Islet of Langerhans (tissue), 1 donor: ENCODE data around the gene HNF1B.

ENCODE experiments used
- FAIRE-seq: peaks from one replicate; lab custom pipeline; 2011; peaks lifted over from hg19 to GRCh38; lab: Jason Lieb, UNC

HNF1B gene

GRCh38 chr17:37761059-37761458 lies 16.2 kb upstream of the HNF1B start:
- FAIRE-seq = no peak

DNA sequence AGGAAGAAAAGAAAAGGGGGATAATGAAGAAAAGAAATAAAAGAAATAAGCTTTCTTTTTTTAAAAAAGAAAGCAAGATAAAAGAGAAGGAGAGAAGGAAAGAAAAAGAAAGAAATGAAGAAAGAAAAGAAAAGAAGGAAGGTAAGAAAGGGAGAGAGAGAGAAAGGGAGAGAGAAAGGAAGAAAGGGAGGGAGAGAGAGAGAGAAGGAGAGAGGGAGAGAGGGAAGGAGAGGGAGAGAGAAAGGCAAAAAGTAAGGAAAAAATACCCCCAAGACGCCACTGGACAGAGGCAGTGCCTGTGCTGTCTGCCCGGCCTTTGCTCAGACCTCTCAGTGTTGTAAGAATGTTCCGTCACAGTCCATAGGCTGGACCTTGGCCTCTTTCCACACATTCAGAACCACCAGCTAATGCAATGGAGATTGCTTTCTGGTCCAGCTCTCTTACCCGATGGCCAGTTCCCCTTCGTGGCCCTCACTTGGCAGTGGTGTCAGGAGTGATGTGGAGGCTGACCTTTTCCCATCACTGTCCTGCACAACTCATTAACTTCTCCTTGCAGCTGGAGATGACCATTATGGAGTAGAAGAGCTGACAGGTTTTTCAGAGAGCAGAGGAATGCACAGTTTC lies 14.3 kb upstream of the HNF1B start:
- no peak for FAIRE-seq

GRCh38 chr17:37756051-37756450 lies 11.2 kb upstream of the HNF1B start:
- no peak for FAIRE-seq

DNA sequence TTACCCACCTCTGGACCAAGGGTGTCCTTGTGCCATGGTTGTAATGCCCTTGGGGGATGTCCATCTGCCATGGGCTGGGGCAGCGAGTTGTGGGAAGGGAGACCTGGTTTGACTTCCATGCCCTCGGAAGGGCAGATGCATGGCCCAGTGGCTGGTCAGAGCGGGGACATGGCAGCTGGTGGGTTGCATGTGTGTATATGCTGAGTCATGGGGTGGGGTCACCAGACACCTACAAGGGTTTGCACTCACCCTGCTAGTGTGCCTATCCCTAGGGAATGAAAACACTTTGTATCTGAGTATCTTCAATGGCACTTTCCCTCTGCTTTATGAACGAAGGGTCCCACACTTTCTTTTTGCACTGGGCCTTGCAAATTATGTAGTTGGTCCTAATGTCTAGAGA lies 10.6 kb upstream of the HNF1B start:
- FAIRE-seq = no peak

- FAIRE-seq = no peak
These were observed 9.5 kb upstream of the HNF1B start for GRCh38 chr17:37754363-37754762.

DNA sequence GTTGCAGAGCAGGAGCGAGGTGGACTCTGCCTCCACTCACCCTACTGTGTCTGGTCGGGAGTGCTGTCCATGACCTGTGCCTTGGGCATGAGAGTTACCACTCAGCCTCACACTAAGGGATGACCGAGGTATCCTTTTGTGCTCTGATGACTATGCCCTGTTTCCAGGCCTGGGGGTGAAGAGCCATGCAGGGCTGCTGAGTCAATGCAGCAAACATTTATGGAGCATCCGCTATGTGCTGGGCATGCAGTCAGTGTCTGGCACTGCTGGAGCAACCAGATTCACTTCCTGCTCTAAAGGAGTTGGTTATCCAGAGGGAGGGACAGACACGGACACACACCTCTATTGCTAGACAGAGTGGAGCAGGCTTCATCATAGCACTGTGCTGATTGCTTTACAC lies 7.6 kb upstream of the HNF1B start:
- no peak for FAIRE-seq

DNA sequence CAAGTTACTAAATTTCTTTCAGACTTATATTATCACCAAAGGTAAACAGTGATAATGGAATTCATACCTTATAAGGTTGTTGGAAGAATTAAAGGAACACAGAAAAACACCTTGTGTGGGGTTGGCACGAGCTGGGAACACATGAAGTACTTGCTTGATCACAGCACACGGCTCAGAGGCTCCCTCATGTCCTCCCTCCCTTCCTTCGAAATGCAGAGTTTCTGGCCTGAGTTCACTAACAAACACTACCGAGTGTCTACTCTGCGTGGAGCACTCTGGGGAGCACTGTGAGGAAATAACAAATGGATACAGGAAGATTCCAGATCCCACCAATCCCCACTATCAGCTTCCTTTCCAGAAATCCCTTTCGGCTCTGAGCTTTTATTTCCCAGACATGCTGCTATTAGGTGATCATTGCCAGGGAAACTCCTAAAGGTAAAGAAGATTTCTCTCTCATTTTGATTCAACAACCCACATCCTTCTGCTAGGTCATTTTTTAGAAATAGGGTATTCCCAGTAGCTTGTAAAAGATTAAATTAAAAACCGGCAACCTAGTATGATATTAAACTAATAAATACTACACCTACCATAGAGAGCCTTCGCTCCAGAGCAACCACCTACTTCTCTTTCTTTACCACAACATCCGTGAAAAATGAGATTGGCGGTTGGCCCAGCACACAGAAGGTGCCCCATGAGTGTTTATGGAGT lies 6.1 kb upstream of the HNF1B start:
- FAIRE-seq = no peak

DNA sequence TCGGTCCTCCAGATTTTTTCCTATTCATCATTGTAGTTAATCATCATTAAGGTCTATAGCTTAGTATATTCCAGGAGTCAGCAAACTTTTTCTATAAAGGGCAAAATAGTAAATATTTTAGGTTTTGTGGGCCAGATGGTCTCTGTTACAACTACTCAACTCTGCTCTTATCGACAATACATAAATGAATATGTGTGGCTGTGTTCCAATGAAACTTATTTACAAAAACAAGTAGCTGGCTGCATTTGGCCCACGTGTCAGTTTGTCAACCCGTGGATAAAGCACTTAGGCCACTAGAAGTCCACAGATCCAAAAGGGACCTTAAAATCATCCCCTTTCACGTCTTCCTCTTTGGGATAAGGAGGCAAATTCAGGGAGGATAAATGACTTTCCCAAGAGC lies 5.4 kb upstream of the HNF1B start:
- FAIRE-seq = no peak

DNA sequence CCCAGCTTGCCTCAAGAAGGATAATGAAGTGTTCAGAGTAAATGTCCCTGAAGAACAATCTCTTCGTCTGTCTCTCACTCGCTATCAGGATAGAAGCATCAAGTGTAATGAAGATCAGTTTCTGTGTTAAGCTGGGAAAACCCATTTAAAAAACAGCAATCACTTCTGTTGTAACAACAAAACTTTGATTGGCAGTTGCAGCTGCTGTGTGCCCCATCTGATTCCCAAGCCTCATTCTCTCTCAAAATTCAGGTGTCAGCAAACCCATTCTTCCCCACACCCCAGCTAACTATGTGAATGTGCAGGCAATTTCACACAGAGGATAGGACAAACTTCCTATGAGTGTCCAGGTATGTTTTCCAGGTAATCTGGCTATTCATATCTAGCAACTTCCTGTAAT lies 2.4 kb upstream of the HNF1B start:
- no peak for FAIRE-seq

GRCh38 chr17:37746617-37747016 lies 1.8 kb upstream of the HNF1B start:
- FAIRE-seq = no peak

DNA sequence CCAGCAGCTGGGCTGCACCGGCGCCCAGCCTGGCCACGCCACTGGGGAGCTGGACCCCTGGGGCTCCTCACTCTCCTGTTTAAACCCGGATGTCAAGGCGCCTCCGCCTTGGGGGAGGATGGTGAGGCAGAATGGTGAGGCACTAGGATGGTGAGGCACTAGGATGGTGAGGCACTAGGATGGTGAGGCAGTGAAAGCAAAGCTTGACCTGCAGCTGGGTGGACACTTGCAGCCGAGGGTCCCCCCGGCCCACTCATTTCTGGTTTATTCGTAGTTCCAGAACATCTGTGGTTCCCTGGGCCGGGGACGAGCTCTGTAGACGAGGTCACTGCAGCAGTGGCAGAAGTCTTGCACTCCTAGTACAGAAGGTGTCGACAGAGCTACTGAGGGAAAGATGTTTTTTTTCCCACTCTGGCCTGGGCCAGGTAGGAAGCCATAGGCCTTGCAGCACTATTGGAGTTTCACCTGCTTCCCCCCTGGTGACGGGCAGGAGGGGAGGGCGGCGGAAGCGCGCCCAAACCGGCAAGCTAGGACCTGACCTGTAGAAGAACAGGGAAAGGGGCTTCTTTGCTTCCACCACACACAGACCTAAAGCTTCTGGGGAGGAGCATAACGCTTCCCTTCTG lies 1.1 kb upstream of the HNF1B start:
- no peak for FAIRE-seq

- no peak for FAIRE-seq
These were observed 279 bp downstream of the HNF1B start for GRCh38 chr17:37744633-37744927.

- FAIRE-seq = no peak
These were observed 805 bp downstream of the HNF1B start for GRCh38 chr17:37743875-37744632.

DNA sequence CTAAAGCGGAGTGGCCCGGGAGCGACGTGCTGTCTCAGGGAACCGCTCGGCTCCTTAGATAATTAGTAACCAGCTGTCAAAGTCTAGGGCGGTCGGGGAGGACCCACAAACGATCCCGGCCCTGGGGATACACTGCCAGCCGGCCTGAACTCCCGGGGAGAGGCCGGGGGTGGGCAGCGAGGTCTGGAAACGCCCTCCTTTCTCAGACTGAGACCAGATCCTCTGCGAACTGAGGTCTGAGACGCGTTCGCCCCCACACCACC lies 1.3 kb downstream of the HNF1B start:
- FAIRE-seq = no peak

DNA sequence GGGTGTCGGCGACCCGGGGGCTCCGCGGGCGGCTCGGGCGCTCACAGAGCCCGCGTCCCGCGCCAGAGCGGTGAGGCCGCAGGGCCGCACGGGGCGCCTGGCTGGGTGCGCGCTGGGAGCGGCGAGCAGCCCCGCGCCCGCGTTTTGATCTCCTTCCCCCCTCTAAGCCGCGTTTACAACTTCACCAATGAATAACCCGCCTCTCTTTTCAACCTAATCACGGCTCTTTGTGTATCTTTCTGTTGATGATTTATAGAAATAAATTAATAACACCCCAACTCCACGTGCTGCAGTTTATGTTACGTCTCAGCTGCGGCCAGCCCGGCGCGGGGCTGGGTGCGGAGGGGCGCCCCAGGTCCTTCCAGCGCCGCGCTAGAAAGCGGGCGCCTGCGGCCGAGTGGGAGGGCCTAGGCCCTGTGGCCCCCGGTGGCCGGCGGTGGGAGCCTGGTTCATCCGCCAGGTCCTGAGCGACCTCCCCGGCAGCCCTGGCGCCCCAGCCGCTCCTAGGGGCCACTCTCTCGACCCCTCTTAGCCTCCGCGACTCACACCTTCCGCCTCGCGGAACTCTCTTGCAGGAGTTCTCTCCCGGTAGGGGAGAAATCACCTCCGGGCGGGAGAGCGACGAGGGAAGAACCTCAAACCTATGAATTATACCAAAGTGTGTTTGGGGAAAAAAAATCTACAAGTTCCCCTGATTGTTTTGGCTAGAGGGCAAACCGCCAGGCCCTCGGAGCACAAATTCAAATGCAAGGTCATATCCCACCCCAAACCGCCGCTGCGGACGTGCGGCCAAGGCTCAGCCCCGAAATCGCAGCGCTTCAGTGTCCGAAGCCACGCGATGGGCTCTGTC lies 1.9 kb downstream of the HNF1B start:
- no peak for FAIRE-seq

DNA sequence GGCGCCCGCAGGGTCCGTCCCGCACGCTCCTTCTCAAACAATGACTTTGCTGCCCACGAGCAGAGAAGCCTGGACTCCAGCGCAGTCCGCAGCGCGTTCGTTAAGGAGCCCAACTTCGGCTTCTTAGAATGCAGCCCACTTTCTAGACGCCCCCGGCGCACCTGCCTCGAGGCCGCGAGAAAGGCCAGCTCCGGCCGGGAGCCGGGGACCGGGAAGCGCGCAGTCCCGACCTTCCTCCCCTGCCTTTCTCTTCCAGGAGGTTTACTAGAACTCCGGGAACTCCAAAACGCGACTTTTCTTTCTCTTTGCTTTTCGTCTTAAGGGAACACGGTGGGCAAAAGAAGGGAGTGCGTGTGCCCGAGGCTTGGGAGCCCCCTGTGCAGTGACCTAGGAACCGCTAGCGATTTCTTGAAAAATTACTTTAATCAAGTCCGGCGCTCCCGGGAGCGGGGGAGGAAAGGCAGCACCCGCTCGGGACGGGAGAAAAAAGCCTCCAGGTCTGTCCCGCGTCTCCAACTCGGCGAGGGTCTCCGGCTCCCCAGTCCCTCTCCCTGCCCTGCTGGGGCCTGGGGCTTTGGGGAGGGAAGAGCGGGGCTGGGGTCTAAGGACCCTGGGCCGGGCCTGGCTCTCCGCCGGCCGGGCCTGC lies 2.6 kb downstream of the HNF1B start:
- no peak for FAIRE-seq

DNA sequence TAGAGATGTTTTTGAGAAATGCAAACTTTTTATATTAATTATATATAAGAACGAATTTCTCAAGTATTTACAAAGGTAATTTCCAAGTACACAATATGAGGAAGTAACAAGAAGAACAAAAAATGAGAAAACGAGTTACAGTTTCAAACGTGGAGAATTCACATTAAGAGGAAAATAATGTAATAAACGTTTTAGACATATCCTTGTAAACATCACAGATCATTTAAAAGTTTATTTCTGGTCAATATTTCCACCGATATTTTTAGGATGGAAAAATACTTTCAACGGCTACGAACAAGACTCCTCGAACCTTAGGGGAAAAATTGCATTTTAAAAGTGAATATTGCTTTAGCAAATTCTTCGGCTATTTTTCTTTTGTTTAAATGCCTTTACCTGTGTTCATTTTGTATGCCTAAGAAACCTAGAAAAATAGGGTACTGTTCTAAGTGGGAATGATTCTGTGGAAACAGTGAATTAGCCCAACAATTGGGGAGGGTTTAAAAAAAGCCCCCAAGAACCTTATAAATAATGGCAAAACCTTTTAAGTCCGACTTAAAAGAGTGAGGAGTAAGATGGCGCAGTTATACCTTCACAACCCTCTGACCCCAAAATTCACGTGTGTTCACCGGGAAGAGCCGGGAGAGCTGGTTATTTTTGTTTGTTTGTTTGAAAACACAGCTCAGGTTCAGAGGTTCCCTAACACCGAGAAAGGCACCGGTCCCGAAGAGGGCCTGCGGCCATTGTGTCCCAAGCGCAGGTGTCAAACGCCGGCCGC lies 3.3 kb downstream of the HNF1B start:
- no peak for FAIRE-seq

- FAIRE-seq = no peak
These were observed 3.9 kb downstream of the HNF1B start for GRCh38 chr17:37740915-37741314.

DNA sequence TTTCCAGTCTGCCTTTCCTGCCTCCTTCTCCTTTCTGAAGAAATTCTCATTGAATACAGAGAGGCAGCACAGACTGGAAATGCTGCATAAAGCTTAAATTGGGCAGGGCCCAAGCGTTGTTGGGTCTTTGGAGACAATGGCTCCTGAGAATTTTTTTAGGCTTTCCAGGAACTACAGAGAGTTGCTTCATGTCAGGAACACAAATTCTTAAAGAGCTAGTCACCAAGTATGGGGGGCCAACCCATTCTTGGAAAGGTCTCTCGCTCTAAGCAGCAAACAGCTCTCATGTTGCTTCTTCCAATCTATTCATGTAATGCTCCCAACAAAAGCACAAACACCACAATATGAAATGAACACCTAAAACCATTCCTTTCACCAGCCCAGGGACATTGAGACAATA lies 6.9 kb downstream of the HNF1B start:
- FAIRE-seq = no peak

DNA sequence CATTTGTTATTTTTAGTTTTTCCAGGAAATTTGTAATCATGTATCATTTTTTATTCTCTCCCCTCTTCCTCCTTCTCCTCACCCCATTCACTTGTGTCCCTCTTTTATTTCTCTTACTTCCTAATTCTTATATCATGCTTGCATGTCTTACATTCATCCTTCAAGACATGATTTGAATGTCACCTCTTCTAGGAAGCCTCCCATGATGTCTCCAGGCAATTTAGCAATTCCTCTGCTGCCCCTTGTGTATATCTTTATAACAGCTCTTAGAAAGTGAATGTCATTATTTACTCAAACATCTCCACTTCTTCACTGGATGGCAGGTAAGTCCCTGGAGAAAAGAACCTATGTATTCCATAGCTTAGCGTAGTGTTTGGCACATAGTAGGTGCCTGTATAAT lies 7.8 kb downstream of the HNF1B start:
- no peak for FAIRE-seq

GRCh38 chr17:37736428-37736827 lies 8.4 kb downstream of the HNF1B start:
- FAIRE-seq = no peak
